Stimulated activated naive CD8-positive, alpha-beta T cell treated with anti-CD3 and anti-CD28 coated beads, Interleukin-15, amount 100 ng/mL, for 72 hours (primary cell): Measurements from ENCODE around the gene BATF2.
"Not testable (repeated sequence)": the region's sequence is repeated elsewhere in the genome, so short reads cannot be mapped to it uniquely, and the experiment has no call there.

Source experiments
- ATAC-seq: fragments of 150-1000 bp; cut with Tn5 transposase; 2 replicates; pipeline ENCODE4 v1.10.0; 2021; ENCODE audit warnings: mild to moderate bottlenecking, moderate library complexity
- DNase-seq, 2 donors: peaks; one replicate each; pipeline ENCODE4 v3.0.0; 2021 to 2022
- H3K27ac Mint-ChIP-seq, 2 donors: one replicate each; pipeline ENCODE4 v1.8.0; 2022; ENCODE audit warnings: mild to moderate bottlenecking in 2 of 2, mixed read lengths in 2 of 2, moderate library complexity in 2 of 2
- H3K27me3 Mint-ChIP-seq: one replicate; pipeline ENCODE4 v1.8.0; 2022; ENCODE audit warnings: mixed read lengths
- H3K4me1 Mint-ChIP-seq: one replicate; pipeline ENCODE4 v1.8.0; 2022; ENCODE audit warnings: mild to moderate bottlenecking, mixed read lengths
- H3K4me3 Mint-ChIP-seq, 2 donors: one replicate each; pipeline ENCODE4 v1.8.0; 2022; ENCODE audit warnings: mild to moderate bottlenecking in 2 of 2, mixed read lengths in 2 of 2, moderate library complexity in 1 of 2
- H3K9me3 Mint-ChIP-seq, 2 donors: one replicate each; pipeline ENCODE4 v1.8.0; 2022; ENCODE audit warnings: mixed read lengths in 2 of 2

Gene BATF2

DNA sequence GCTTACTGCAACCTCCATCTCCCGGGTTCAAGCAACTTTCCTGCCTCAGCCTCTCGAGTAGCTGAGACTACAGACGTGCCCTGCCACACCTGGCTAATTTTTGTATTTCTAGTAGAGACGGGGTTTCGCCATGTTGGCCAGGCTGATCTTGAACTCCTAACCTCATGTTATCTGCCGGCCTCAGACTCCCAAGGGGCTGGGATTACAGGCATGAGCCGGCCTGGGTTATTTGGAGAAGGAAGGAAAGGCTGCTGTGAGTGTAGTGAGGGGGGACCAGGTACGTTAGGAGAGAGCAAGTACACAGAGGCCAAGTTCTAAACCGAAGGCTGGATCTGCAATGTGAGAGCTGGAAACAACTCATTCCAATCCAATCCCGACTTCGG, 453 bp downstream of the BATF2 start:
- H3K27me3 Mint-ChIP-seq: peaks cover 33% of the 10 kb centered on the region
- H3K27ac Mint-ChIP-seq: no peak overlapping the region
- peaks cover 25% of the 10 kb centered on the region for H3K4me1 Mint-ChIP-seq
- H3K4me3 Mint-ChIP-seq: no peak overlapping the region
- ATAC-seq (no peak), DNase-seq (no peak)
- no peaks in the 10 kb centered on the region for H3K9me3 Mint-ChIP-seq

DNA sequence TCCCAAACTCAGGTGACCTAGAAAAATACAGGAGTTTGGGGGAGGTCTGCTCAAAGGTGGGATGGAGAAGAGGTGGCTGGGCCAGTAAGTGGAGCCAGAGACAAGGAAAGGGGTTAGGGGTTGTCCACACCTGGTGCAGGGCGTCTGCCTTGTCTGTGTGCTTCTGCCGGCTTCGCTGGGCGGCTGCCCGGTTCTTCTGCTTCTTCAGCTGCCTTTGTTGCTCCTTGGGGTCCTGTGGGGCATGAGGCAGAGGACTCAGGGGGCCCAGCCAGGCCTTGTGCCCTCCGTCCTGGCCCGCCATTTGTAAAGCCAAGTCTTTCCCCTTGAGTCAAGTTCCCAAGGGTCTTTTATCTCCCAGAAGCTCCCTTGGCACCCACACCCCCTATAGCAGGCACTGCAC, 2.5 kb downstream of the BATF2 start:
- Mint-ChIP-seq H3K4me1 (peaks cover 37% of the 10 kb centered on the region), H3K27ac (no peak overlapping the region), H3K4me3 (no peak overlapping the region), H3K9me3 (no peaks in the 10 kb centered on the region), H3K27me3 (peaks cover 33% of the 10 kb centered on the region)
- ATAC-seq (no peak), DNase-seq (no peak)

DNA sequence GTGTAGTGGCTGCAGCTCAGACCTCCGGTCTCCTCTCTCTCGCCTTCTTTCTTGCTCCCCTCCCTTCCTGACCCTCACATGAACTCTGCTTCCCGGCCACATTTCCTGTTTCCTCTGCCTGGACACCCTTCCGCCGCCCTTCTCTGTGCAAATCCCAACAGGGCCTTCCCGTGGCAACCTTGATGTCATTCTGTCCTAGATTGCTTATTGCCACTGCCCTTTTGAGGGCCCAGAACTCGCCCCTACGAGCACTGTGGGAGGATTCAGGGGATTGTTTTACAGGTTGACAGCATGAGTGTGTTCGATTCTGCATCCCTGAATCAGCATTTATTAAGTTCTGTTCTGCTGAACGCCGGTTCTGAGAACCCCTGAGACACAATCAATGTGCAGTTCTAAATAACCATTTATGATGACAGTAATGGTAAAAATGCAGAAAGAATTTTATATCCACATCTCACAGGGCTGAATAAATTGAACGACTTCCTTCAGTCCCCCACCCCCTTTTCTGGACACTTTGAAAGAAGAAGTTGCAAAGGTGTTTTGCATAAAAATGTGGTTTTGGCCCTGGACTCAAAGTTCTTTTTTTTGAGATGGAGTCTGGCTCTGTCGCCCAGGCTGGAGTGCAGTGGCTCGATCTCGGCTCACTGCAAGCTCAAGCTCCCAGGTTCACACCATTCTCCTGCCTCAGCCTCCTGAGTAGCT, 6.4 kb downstream of the BATF2 start:
- peaks cover 11% of the 10 kb centered on the region for H3K4me1 Mint-ChIP-seq
- H3K9me3 Mint-ChIP-seq: no peaks in the 10 kb centered on the region
- peak overlapping the region in 1 of 2 donors; percentile 1 for H3K4me3 Mint-ChIP-seq
- DNase-seq (no peak), ATAC-seq (no peak)
- peaks cover 23% of the 10 kb centered on the region for H3K27me3 Mint-ChIP-seq
- peak overlapping the region; percentile 8 to 83 for H3K27ac Mint-ChIP-seq

DNA sequence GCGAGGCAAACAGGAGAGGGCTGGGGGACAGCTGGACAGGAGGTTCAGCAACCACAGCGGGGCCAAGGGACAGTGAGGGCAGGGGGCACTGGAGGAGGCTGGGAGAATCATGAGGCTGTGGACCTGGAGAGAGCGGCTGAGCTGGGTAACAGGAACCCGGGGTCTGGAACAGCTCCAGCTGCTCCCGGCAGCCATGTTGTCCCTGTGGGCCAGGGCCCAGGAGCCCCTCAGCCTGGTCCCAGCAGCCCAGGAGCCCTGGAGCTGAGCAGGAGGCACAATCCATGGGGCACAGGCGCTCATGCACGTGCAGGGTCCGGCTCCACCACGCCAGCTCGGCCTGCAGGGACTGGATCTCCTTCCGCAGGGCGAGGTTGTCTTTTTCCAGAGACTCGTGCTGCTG, 7.4 kb downstream of the BATF2 start:
- Mint-ChIP-seq H3K27me3 (peaks cover 14% of the 10 kb centered on the region), H3K27ac (no peak overlapping the region), H3K4me3 (no peak overlapping the region), H3K4me1 (peaks cover 11% of the 10 kb centered on the region), H3K9me3 (no peaks in the 10 kb centered on the region)
- DNase-seq (no peak), ATAC-seq (no peak)

DNA sequence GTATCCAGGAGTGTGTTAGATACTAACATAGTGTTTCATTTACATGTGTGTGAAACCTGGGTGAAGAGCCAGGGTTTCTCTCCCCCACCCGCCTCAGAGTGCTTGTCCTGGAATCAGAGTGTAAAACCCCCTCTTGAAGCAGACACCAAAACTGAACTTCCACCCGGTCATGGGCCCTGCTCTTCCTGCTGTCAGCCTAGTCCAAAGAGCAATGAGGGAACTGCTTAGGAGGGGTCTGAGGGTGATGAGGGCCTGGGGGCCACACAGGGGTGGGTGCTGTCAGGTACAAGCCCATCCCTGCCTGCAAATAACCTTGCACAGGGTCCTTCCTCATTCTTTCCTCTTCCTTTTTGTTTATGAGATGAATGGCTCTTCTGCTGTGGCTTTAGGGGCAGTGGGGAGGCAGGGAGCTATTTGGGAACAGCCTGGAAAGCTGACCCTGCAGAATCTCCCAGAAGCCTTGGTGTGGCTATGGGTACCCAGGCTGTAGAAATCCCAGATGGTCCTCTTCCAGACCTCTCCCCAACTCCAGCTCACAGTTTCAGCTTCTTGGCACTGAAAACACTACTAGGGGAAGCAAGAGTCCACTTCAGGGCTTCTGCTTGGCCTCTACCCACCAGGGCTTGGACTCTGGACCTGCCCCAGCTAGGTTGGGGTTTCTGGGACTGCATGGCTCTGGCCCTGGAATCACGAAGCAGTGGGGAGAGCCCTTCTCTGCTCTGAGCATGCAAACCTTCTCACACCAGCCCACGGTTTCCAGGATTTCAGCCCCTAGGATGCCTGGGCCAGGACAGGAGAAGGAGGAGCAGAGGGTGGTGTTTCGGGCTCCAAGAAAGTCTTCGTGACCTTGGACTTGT, 8.5 kb downstream of the BATF2 start:
- H3K27ac Mint-ChIP-seq: no peak overlapping the region
- no peak for DNase-seq
- H3K4me1 Mint-ChIP-seq: peaks cover 11% of the 10 kb centered on the region
- ATAC-seq: no peak
- H3K9me3 Mint-ChIP-seq: no peaks in the 10 kb centered on the region
- no peak overlapping the region for H3K4me3 Mint-ChIP-seq
- peaks cover 8% of the 10 kb centered on the region for H3K27me3 Mint-ChIP-seq

DNA sequence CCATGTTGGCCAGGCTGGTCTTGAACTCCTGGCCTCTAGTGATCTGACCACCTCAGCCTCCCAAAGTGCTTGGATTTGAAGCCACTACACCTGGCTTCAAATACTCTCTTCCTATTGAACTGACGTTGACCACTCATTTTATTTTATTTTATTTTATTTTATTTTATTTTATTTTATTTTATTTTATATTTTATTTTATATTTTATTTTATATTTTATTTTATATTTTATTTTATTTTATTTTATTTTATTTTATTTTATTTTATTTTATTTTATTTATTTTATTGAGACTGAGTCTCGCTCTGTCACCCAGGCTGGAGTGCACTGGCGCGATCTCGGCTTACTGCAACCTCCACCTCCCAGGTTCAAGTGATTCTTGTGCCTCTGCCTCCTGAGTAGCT, 13.4 kb downstream of the BATF2 start:
- not testable (repeated sequence) for H3K4me3 Mint-ChIP-seq, H3K27ac Mint-ChIP-seq, DNase-seq, H3K9me3 Mint-ChIP-seq, ATAC-seq, H3K4me1 Mint-ChIP-seq
- H3K27me3 Mint-ChIP-seq: peaks cover 11% of the 10 kb centered on the region

DNA sequence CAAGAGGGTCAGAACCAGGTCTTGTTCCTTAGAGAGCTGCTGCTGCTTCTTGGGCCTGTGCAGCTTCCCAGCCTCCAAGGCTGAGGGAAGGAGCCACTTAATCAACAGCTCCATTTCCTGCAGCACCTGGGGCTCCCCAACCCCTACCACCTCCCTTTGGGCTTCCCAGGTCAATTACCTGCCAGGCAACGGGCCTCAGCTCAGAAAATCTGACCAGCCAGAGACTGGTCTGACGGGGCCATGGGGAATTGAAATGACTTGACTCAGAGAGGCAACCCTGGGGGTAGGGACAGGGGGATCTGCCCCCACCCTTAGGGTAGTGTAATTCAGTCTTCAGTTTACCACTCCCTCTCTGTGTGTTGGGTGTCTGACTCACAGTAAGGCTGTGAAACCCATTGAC, 20.1 kb downstream of the BATF2 start:
- Mint-ChIP-seq H3K4me3 (no peak overlapping the region), H3K27me3 (peaks cover 10% of the 10 kb centered on the region), H3K27ac (no peak overlapping the region), H3K9me3 (no peaks in the 10 kb centered on the region), H3K4me1 (peaks cover 26% of the 10 kb centered on the region)
- DNase-seq: no peak
- ATAC-seq: peak; percentile 45

DNA sequence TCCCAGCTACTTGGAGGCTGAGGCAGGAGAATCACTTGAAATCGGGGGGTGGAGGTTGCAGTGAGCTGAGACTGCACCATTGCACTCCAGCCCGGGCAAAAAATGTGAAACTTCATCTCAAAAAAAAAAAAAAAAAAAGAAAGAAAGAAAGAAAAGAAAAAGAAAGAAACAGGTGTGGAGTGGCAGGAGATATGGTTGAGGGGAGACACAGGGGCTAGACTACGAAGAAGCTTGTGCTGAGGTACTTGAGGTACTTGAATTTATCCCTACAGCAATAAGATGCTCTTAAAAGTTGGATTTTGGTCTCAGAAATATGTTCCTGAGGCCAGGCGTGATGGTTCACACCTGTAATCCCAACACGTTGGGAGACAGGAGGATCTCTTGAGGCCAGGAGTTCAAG, 22.6 kb downstream of the BATF2 start:
- H3K27me3 Mint-ChIP-seq: peaks cover 10% of the 10 kb centered on the region
- ATAC-seq: no peak
- no peak overlapping the region for H3K27ac Mint-ChIP-seq
- no peaks in the 10 kb centered on the region for H3K9me3 Mint-ChIP-seq
- no peak for DNase-seq
- no peak overlapping the region for H3K4me3 Mint-ChIP-seq
- H3K4me1 Mint-ChIP-seq: peaks cover 51% of the 10 kb centered on the region

DNA sequence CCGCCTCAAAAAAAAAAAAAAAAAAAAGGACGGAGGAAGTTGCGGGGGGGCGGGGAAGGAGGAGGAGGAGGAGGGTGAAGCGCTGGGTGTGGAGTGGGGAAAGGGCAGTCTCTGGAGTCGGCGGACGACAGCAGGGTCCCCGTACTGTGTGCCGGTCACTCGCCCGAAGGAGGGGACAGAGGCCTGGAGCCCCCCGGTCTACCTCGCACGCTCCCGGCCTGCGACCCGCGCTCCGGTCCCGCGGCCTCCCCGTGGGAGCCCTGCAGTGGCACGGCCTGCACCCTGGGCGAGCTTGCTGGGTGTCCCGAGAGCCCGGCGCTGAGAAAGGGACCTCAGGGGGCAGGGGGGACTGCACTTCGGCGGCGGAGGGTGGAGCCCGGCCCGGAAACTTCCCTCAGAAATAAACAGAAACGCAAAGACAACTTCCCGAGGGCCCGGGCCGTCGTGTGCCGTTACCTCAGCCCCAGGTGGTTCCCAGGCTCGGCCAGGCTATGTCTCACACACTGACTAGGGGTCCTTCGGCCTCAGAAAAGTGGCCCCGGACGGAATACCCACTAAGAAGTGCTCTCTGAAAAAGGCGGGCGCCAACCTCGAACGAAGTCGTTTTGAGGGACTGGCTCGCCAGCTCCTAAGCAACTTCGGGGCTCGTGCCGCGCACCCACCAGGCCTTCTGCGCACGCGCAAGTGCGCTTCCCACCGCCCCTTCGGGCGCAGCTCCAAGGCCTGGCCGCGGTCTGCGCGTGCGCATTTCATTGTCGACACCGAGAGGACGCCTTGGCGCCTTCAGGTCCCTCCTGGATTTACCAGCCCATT, 25.1 kb downstream of the BATF2 start, which contains the start of gene MAJIN:
MAJIN (minus strand) TSS at position 688 of the 813 bp plus-strand sequence. CDS start 12,703 bp downstream, outside the sequence.
- peak; percentile 89 for DNase-seq
- peak within 1 kb of the TSS; percentile 90 to 97 for H3K27ac Mint-ChIP-seq
- peaks cover 59% of the 10 kb centered on the region for H3K4me1 Mint-ChIP-seq
- peak; percentile 69 for ATAC-seq
- no peaks in the 10 kb centered on the region for H3K27me3 Mint-ChIP-seq
- no peaks in the 10 kb centered on the region for H3K9me3 Mint-ChIP-seq
- peak within 1 kb of the TSS; percentile 67 to 69 for H3K4me3 Mint-ChIP-seq

DNA sequence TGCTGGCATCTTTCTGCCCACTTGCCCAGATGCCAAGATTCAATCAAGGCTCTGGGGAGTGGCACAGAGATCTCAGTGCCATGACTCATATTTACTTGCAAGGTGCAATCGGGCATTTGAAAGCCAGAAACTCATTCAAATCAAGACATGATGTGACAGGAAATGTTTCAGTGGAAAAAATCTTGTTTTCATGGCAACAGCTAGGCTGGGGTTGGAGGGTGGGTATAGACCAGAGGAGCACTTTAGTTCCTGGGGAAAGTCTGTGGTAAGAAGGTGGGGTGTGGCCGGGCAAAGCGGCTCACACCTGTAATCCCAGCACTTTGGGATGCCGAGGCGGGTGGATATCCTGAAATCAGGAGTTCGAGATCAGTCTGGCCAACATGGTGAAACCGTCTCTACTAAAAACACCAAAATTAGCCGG, 26.0 kb downstream of the BATF2 start:
- Mint-ChIP-seq H3K27ac (peak overlapping the region; percentile 90 to 97), H3K9me3 (no peaks in the 10 kb centered on the region), H3K27me3 (no peaks in the 10 kb centered on the region), H3K4me3 (peak overlapping the region; percentile 67 to 69), H3K4me1 (peaks cover 59% of the 10 kb centered on the region)
- peak; percentile 11 to 48 for DNase-seq
- ATAC-seq: peak; percentile 83

DNA sequence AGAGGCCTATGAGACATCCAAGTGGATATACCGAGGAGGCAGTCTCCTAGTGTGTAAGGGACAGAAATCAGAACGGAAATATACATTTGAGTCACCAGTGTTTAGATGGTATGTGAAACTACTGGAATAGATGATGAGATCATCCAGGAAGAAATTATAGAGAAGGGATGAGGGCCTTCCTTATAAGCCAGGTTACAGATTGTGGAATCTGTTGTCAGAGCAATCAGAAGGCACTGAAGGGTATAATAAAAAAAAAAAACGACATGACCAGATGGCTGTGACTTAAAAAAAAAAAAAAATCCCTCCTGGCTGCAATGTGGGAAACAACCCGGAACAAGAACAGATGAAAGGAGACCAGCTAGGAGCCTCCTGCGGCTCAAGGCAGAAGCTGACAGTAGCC, 27.6 kb downstream of the BATF2 start:
- Mint-ChIP-seq H3K27me3 (no peaks in the 10 kb centered on the region), H3K27ac (peak overlapping the region in 1 of 2 donors; percentile 81), H3K4me3 (no peak overlapping the region), H3K4me1 (peaks cover 58% of the 10 kb centered on the region), H3K9me3 (no peaks in the 10 kb centered on the region)
- no peak for ATAC-seq
- DNase-seq: no peak

DNA sequence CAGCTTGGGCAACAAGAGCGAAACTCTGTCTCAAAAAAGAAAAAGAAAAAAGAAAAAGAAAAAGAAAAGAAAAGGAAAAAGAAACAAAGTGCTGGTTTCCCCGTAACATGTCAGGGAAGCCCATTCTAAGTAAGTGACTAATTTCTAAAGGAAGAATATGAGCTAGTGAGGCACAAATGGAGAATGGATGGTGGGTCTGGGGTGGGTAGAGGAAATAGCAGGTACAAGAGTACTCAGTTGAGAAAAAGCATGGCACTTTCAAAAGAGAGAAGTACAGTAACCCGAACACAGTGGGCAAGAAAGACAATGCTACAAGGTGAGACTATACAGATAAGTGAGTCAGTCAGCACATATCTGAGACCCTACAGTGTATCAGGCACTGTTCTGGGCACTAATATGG, 29.4 kb downstream of the BATF2 start:
- peak; percentile 27 for ATAC-seq

DNA sequence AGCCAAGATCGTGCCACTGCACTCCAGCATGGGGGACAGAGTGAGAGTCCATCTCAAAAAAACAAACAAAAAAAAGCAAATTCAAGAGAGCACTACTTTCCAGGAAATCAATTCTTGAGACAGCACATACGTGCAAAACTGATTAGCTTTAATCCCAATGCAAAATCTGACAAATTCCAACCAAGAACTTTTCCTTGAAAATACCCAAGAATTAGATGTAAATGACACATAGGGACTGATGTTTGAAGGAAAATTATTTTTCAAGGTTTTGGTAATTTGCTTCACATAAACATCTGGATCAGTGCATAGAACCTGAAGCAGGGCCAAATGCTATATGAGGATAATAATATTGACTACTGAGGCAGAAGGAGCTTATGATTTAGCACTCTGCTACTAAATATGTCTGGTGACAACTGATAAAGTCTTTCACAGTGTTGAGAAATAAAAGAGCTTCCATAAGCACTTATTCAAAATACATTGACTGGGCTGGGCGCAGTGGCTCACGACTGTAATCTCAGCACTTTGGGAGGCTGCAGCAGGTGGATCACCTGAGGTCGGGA, 33.6 kb downstream of the BATF2 start:
- no peak for ATAC-seq
- Mint-ChIP-seq H3K4me1 (peaks cover 20% of the 10 kb centered on the region), H3K9me3 (no peaks in the 10 kb centered on the region), H3K27ac (no peak overlapping the region), H3K4me3 (no peak overlapping the region), H3K27me3 (no peaks in the 10 kb centered on the region)
- no peak for DNase-seq

More for the DNA sequence above, 29.4 kb downstream of the BATF2 start:
- H3K27ac Mint-ChIP-seq: no peak overlapping the region
- H3K27me3 Mint-ChIP-seq: no peaks in the 10 kb centered on the region
- H3K4me3 Mint-ChIP-seq: no peak overlapping the region
- H3K9me3 Mint-ChIP-seq: no peaks in the 10 kb centered on the region
- H3K4me1 Mint-ChIP-seq: peaks cover 55% of the 10 kb centered on the region
- no peak for DNase-seq

DNA sequence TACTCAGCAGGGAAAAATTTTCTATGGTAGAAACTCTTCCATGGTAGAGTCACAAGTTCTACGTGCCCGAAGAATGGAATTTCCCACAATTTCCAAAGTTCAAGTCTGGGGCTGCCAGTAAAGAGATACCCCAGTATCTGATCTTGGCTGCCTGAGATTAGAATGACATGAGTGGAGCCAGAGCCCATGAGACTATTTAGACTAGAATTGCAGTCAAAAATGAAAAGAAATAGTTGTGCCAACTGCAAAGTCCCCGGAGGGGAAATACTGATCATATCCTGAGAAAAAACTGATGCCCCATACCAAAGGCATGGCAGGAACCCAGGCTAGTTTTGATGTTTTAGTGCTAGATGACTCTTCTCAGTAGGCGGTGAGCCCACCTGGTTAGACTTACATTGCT, 36.1 kb downstream of the BATF2 start:
- Mint-ChIP-seq H3K27ac (no peak overlapping the region), H3K27me3 (no peaks in the 10 kb centered on the region), H3K9me3 (no peaks in the 10 kb centered on the region), H3K4me3 (no peak overlapping the region), H3K4me1 (peaks cover 7% of the 10 kb centered on the region)
- DNase-seq (no peak), ATAC-seq (no peak)

DNA sequence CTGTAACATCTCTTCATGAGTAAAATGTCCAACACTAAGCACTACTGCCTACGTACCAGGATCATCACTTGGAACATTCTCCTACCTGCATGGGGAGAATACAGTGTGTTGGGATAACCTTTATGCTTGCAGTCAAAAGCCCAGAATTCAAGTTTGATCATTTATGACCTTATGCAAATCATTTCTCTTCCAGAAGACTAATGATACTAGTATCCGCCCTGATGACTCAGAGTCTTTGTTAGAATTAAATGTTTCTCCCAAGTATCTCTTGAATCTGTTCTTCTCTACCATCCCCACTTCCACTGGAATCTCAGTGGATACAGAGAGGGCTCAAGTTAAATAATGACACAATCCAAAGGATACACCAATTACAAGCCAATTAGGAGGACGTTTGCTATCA, 37.3 kb downstream of the BATF2 start:
- no peak for ATAC-seq
- no peaks in the 10 kb centered on the region for H3K9me3 Mint-ChIP-seq
- H3K4me3 Mint-ChIP-seq: no peak overlapping the region
- peaks cover 1% of the 10 kb centered on the region for H3K27me3 Mint-ChIP-seq
- no peaks in the 10 kb centered on the region for H3K4me1 Mint-ChIP-seq
- no peak overlapping the region for H3K27ac Mint-ChIP-seq
- DNase-seq: no peak
